Measurements from ENCODE around the gene IGF2BP2.

DNA sequence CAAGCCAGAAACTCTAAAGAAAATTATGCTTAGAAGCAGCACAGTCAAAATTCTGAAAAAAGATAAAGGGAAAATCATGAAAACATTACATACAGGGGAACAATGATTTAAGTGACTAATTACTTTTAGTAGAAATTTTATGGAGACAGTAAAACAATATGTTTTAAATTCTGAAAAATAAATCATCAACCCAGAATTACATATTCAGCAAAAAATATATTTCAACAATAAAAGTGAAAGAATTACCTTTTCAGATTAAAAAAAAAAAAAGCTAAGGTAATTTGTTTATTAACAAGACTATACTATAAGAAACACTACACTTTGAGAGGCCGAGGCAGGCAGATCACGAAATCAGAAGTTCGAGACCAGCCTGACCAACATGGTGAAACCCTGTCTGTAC lies 32.4 kb upstream of the IGF2BP2 start:
- TF ChIP-seq ATRX (CRISPR knock-in tag; IDR thresholded peaks at IDR 0.05; ENCODE audit: borderline replicate concordance), result no peak
- no peak for TF ChIP-seq THAP11 (CRISPR knock-in tag; IDR thresholded peaks at IDR 0.05)
- no peak for TF ChIP-seq CTCF (CRISPR knock-in tag; IDR thresholded peaks at IDR 0.05)
- no peak for TF ChIP-seq RBAK (CRISPR knock-in tag; IDR thresholded peaks at IDR 0.05)
- no peak for TF ChIP-seq DPF2 (CRISPR knock-in tag; IDR thresholded peaks at IDR 0.05; ENCODE audit: borderline replicate concordance, low read depth)
- TF ChIP-seq EZH2 (conservative IDR thresholded peaks at IDR 0.05; ENCODE audit: low read depth, low read length), result no peak
- no peak for TF ChIP-seq SETDB1 (CRISPR knock-in tag; IDR thresholded peaks at IDR 0.05; ENCODE audit: borderline replicate concordance)
- TF ChIP-seq, protein P1, sequence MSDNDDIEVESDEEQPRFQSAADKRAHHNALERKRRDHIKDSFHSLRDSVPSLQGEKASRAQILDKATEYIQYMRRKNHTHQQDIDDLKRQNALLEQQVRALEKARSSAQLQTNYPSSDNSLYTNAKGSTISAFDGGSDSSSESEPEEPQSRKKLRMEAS (IDR thresholded peaks at IDR 0.05), result no peak
- no peak for TF ChIP-seq FOSL2 (CRISPR knock-in tag; IDR thresholded peaks at IDR 0.05)
- TF ChIP-seq PHF20 (CRISPR knock-in tag; IDR thresholded peaks at IDR 0.05), result no peak
- TF ChIP-seq TARDBP (CRISPR knock-in tag; IDR thresholded peaks at IDR 0.05), result no peak
